SH-SY5Y (cell line): ENCODE results near the gene SEC31B.
A peak's percentile ranks its signal among the peaks of the same experiment; 100 is the strongest.

ENCODE experiments used
- GATA2 ChIP-seq: IDR thresholded peaks from 2 replicates; pipeline ENCODE4 v1.6.1; 2011; ENCODE audit warnings: mild to moderate bottlenecking, low read depth, low read length
- GATA3 ChIP-seq: IDR thresholded peaks from 2 replicates; pipeline ENCODE4 v1.6.1; 2011; ENCODE audit warnings: low read depth, mild to moderate bottlenecking, low read length, moderate library complexity

Gene SEC31B

GRCh38 chr10:100516847-100517246, 2.8 kb downstream of the SEC31B start:
- TF ChIP-seq GATA2, result peak; percentile 54; the same call in 1 of the 2 replicates
- TF ChIP-seq GATA3, result no peak

DNA sequence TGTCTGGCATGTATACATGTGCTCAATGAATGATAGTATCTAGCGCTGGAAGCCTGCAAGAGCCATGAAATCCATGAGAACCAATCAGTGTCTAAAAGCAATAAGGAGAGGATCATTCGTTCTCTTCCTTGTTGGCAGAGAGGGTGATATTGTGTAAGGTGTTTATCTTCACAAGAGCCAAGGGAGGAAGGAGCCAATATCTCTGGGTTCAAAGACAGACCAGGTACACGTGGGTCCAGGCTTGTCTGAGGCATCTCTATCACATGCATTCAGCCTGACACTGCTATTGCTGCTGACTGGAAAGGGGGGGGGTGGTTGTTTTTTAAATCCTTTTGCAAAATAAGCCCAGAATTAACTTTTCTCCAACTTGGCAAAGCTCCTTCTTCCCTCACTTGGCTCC, 4.0 kb downstream of the SEC31B start:
- TF ChIP-seq GATA3, result no peak
- TF ChIP-seq GATA2, result no peak

- TF ChIP-seq GATA3, result no peak
- TF ChIP-seq GATA2, result no peak
Observed at GRCh38 chr10:100510533-100511308, 8.9 kb downstream of the SEC31B start.

- TF ChIP-seq GATA3 (no peak), GATA2 (no peak)
Observed at GRCh38 chr10:100509241-100509840, 10.3 kb downstream of the SEC31B start.

GRCh38 chr10:100508691-100509150, 10.9 kb downstream of the SEC31B start:
- TF ChIP-seq GATA2, result no peak
- no peak for TF ChIP-seq GATA3

DNA sequence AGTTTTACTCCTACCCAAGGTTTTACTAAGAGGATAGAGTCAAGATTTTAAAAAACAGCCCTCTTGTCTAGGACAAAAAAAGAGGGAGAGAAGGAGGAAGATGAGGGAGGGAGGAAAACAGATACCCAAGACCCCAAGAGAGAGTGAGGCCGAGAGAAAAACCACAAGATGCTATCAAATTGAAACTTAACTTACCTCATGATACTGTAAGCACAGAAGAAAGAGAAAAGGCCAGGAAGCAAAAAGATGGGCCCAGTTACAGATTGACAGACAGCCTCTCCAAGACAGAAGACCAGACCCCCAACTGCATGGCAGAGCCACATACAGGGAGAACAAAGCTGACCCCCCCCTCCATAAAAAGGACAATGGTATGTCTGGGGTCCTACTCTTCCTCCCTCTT, 11.4 kb downstream of the SEC31B start:
- no peak for TF ChIP-seq GATA3
- TF ChIP-seq GATA2, result no peak

DNA sequence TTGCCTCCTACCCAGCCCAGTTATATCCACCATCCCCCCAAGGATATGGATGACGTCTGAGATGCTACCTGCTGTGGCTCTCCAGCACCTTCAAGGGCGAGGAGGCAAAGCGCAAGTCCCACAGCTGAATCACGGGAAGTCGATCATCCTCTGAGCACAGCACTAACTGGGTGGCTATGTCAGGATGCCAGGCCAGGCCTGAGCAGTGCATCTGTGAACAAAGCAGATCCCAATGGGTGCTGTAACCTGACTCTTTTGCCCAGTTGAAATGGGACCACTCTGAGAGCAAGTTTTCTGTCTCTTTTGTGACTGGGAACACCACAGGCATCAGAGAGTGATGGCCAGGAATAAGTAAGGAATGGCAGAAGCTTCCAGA, 12.3 kb downstream of the SEC31B start:
- TF ChIP-seq GATA2, result no peak
- TF ChIP-seq GATA3, result no peak

- no peak for TF ChIP-seq GATA2
- TF ChIP-seq GATA3, result no peak
Observed at GRCh38 chr10:100506596-100507356, 12.9 kb downstream of the SEC31B start.

GRCh38 chr10:100505164-100505563, 14.5 kb downstream of the SEC31B start:
- no peak for TF ChIP-seq GATA2
- TF ChIP-seq GATA3, result no peak

DNA sequence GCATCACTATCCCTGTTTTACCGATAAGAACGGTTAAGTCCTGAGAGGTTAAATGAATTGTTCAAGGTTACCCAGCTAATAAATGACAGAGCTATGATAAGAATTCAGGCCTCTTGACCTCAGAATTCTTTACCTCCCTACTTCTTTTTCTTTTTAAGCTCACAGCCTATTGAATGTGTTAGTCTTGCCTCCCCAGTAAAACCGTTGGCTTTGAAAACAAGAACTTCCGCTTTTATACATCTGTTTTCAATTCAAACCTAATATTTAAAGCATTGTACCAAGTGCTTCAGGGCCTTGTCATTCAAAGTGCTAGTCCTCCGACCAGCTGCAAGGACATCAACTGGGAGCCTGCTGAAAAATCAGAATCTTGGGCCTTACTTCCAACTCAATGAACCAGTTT, 15.6 kb downstream of the SEC31B start:
- TF ChIP-seq GATA2, result no peak

DNA sequence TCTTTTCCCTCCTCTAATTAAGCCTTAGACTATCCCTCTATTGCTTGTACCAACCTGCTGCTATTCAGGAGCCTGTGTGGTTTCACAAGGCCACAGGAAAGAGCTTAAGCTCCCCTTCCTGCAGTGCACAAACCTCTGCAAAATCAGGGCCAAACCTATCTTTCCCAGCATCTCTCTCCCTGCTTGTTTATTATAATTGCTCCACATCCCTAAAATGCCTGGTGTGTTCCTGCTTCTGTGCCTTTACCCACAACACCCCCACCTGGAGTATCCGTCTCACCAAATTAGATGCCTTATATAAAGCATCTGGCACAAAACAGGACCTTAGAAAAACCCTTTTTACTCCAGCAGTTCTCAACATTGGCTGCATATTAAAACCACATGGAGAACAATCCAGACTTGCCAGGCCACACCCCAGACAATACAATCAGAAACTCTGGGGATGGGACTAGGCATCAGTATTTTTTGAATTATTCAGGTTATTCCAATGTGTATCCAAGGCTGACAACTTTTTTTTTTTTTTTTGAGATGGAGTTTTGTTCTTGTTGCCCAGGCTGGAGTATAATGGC, 16.7 kb downstream of the SEC31B start:
- TF ChIP-seq GATA2 (peak; percentile 83), GATA3 (no peak; the same call in 1 of the 2 replicates)

- TF ChIP-seq GATA2 (no peak), GATA3 (no peak)
Observed at GRCh38 chr10:100501423-100501822, 18.2 kb downstream of the SEC31B start.

- no peak for TF ChIP-seq GATA3
- no peak for TF ChIP-seq GATA2
Observed at GRCh38 chr10:100498059-100498458, 21.6 kb downstream of the SEC31B start.

GRCh38 chr10:100496567-100496966, 23.1 kb downstream of the SEC31B start:
- no peak for TF ChIP-seq GATA3
- TF ChIP-seq GATA2, result no peak

DNA sequence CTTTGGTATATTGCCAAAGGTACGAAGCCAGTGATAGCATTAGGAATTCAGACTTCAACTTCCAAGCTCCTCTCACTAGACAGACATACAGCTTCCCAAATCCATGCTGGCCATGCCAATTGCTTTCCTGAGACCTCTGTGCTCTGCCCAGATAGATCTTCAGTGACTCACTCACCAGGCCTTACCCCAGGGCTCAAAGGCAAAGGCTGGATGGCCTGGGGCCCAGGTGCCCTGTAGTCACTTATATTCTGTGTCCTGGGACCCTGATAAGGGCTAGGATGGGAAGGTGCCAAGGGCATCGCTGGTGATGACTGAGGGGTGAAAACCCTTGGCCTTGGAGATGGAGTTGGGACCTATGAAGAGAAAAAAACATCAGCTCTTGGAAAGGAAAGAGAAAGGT, 29.1 kb downstream of the SEC31B start:
- TF ChIP-seq GATA3 (no peak), GATA2 (no peak)
